Stimulated activated CD8-positive, alpha-beta memory T cell treated with anti-CD3 and anti-CD28 coated beads, Interleukin-4, amount 100 ng/mL, for 24 hours (primary cell): ENCODE results near the gene DDRGK1.
A peak's percentile ranks its signal among the peaks of the same experiment; 100 is the strongest.

ENCODE experiments used
- DNase-seq: peaks from one replicate; pipeline ENCODE4 v3.0.0-alpha.2; 2020; ENCODE audit warnings: low read depth

Gene DDRGK1

DNA sequence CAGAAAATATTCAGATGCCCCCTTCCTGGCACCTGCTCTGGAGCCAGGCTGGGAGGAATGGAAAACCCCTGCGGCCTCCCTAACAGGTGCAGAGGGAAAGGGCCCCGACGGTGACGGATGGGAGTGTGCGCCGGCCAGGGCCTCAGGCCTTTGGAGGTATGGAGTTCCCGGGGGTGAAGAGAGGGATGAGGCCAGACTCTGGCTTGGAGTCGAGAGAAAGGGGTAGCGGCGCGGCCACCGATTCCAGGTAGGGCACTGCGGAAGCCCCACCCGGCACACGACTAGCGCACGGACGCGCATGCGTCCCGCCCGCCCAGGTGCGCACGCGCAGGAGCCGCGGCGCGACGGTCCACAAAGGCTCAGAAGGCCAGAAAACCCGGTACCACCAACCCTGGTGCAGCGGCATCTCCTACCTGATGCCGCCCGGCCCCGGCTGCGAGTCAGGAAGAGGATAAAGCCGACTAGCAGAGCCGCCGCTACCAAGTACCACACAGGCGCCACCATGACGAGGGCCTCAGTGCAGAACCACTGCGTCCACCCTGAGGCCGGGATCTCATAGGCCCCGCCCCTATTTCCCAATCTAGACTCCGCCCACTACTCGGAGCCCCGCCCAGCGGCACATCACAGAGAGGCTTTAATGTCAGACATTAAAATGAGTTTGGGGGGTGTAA is at the start of gene DDRGK1:
Gene DDRGK1, minus strand, starts transcription at position 559 of the 671 bp plus-strand sequence. Its CDS starts 55 bp downstream, at position 504.
- DNase-seq, result peak; percentile 86

DNA sequence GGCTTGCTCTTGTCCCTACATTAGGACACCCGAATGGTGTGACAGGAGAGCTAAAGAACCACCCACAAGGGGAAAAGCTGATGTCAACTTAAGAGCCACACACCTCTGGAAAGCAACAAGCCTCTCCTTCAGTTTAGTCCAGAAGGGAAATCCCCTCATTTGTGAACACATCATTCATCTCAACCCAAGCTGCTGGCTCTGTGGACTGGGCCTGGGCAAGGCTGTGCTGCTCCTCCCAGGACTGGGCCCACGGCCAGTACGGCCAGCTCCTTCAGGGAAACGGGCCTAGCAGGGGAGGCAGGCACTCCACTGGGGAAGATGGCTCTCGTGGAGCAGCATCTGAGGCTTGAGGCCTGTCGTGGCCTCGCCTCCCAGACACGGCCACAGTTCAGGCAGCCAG is 47.3 kb upstream of the DDRGK1 start:
- DNase-seq, result no peak

DNA sequence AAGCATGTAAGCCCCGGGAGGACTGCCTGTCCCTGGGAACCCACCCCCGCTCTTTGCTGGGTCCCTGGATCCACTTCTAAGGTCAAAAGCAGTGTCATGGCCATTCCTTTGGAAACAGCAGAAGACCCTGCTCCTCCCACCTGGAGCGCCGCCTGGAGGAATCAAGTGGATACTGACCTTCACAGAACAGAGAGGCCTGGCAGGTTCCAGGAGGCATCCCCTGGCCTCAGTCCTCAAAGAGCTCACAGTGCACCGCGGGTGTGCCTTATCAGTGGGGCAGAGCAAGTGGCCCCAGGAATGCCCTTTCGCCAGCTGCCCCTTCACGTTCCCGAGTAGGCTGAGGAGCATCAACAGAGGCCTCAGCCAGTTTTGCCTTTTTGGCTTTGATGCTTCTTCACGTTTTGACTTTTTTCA is 45.6 kb upstream of the DDRGK1 start:
- no peak for DNase-seq

GRCh38 chr20:3248993-3249347 is 44.5 kb upstream of the DDRGK1 start:
- no peak for DNase-seq

- no peak for DNase-seq
These were observed 43.9 kb upstream of the DDRGK1 start for GRCh38 chr20:3248167-3248992.

GRCh38 chr20:3247638-3248037 is 43.2 kb upstream of the DDRGK1 start:
- no peak for DNase-seq

- DNase-seq, result no peak
These were observed 42.2 kb upstream of the DDRGK1 start for GRCh38 chr20:3246682-3247081.

- DNase-seq, result no peak
These were observed 41.2 kb upstream of the DDRGK1 start for GRCh38 chr20:3245711-3246110.

DNA sequence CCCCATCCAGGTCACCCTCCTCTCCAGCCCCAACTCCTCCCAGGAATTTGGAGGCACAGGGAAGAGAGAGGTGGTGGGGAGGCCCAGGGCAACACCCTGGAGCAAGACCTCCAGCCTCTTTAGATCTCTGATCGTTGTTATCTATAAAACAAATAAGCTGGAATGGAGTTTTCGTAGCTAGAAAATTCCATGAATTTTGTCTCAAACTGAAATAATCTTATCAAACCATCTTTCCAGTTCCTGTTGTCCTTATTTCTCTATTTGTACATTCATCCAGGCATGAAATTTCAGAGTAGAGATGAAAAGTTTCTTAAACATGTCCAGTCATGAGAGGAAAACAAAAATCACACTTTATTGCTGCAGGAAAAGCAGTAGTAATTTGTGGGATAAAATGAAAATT is 40.7 kb upstream of the DDRGK1 start:
- no peak for DNase-seq

- DNase-seq, result no peak
These were observed 40.1 kb upstream of the DDRGK1 start for GRCh38 chr20:3244613-3245012.

- no peak for DNase-seq
These were observed 39.4 kb upstream of the DDRGK1 start for GRCh38 chr20:3243718-3244358.

- no peak for DNase-seq
These were observed 37.8 kb upstream of the DDRGK1 start for GRCh38 chr20:3242172-3242692.

DNA sequence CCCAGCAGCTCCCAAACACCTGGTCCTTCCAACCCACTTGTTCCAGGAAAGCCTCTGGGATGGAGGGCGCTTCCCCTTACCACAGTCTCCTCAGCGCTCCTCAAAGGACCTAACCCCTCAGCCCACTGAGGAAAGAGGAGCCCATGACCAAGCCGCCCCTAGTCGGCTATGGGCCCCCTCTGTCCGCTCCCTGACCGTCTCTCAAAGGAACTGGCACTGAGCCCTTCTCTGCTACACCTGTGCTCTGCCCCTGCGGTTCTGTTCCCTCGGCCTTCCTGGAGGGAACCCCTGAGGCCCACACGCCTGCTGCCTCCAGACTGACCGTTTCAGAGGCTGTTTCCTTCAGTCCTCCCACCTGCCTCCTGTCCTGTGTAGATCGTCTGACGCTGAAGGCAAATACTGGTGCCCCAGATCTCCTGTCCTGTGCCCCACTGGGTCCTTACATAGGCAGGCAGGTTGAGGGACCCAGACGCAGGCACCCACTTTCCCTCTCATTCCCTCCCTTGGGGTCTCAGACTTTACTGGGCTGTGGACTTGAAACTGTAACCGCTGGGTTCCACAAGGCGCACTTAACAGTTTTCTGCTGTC is 36.4 kb upstream of the DDRGK1 start:
- DNase-seq, result no peak

DNA sequence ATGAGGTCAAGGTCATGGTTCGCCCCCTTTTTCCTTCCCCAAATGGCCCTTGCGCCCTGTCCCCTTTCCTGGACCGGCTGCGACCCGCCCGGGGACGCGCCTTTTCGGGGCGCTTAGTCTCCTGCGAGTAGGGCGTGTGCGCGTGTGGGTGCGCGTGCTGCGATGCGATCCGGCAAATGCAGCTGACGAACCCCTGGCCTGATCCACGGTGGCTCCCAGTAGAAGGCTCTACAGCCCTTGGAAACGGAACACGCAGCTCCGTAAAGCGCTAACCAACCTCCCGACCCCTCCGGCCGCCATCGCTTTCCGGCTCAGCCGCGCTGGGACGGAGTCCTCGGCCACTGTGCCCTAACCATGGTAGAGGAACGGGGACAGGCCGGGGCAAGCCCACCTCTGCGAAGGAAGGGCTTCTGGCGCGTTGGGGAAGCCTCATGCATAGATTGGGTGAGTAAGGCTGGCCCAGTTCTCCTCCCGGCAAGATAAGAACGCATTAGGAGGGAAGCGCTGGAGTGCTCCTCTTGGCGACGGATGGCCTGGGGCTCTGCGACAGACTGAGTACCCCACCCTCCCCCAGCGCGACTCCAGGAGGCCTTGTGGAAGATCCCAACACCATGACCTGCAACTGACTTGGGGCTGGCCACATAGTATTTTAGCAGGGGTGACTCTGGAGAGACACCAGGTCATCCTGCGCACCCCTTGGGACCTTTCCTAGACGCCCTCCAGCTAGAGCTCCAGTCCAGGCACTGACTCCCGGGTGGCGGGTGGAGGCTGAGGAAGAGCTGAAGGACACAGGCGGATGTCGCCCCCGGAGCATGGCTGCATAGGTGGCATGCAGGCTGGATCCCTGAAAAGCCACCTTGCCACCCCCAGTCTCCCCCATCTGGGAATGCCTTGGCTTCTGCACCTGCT is 35.6 kb upstream of the DDRGK1 start:
- DNase-seq, result no peak

DNA sequence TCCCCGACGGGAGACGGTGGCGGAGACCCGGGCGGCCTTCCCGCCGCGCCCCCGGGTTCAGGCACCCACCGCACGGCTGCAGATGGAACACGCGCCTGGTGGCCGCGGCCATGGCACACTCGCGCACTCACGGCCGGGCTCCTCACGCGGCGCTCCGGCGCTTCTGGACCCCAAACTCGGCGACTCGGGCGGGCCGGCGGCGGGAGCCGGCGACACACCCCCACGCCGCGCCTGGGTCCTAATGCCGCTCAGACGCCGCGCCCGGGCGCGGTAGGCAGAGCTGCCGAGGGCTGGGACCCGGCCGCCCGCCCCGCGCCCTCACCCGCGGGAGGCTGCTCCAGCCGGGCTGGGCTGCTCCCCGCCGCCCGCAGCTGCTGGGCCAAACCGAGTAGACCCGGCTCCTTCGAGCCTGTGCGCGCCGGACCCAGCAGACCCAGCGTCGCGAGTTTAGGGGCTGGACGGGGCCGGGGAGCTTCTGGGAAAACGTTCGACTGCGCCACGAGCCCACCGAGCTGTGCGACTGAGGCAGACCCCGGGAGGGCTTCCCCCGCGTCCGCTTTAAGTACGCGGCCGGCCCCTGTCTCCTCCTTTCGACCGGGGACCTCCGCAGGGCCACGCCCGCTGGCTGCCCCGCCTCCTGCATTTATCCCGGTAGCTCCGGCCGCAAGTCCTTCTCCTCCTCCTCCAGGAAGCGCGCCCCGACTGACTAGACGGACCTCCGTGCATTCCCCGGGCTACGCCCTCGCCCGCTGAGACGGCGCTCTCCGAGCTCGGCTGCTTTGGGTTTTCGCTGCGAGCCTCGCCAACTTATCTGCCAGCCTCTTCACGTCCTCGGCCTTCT is 34.8 kb upstream of the DDRGK1 start, which contains the start of gene SLC4A11:
Gene SLC4A11, minus strand, starts transcription at position 165 of the 841 bp plus-strand sequence. Its CDS starts 53 bp downstream, at position 112.
- DNase-seq, result no peak

GRCh38 chr20:3238616-3239025 is 34.1 kb upstream of the DDRGK1 start:
- DNase-seq, result no peak

- DNase-seq, result no peak
These were observed 33.6 kb upstream of the DDRGK1 start for GRCh38 chr20:3237958-3238615.

DNA sequence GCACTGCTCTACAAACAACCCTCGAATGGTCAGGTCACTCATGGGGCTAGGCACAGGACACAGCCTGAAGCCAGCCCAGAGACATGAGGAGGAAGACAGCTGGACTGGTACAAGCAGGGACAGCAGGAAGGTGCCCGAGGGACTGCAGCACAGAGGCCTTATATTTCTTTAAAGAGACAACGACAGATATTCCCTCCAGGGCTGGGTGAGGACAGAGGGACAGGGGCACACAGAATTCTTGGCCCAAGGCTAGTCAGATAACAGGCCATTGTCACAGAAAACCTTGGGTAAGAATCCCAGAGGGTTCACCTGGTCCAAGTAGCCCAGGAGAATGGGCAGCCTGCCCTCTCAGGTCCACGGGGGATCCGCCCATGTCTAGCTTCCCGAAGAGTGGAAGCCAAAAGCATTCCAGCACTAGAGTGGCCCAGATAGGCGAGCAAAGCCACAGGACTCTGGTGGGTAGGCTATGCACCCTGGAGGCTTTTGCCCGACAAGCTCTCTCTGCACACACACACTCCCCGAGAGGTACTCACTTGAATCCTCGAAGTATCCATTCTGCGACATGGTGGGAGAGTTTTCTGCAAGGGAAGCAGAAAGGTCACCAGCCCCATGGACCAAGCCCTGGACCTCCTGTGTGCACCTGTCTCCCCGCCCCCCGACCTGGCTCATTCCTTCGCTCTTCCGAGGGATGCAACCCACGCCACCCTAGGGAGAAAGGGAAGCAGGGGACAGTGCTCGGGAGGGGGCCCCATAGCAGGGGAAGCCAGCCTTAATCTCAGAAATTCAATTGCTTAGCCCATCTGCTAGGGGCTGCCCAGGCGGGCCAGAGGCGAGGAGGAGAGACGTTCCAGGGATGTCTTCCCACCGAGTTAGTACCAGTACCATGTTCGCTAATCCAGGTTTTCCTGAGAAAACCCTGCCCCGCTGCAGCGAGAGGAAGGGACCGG is 32.8 kb upstream of the DDRGK1 start:
- DNase-seq, result no peak
